Activated CD8-positive, alpha-beta T cell treated with anti-CD3 and anti-CD28 coated beads, Interleukin-2, amount 10 ng/mL, durations not matched to agents 7 days and 5 days (primary cell): ENCODE results near the gene CAMK2G. TPM values are rescaled to one million over a fixed set of nuclear protein-coding genes. Genes with fewer than 3 reads are reported as not detected.
A peak's percentile ranks its signal among the peaks of the same experiment; 100 is the strongest.

Experiments used
- ATAC-seq: fragments of 150-1000 bp; cut with Tn5 transposase; one replicate; pipeline ENCODE4 v1.10.0; 2021; ENCODE audit warnings: moderate library complexity
- CTCF ChIA-PET: fragments of 350-600 bp; sonication (Branson Sonifier 250); formaldehyde crosslinking; loops from one replicate; lab custom pipeline; 2021; ENCODE audit warnings: antibody characterized with exemption; lab: Charles Lee
- POLR2A ChIA-PET: fragments of 350-600 bp; sonication (Branson Sonifier 250); formaldehyde crosslinking; loops from one replicate; lab custom pipeline; 2021; ENCODE audit warnings: antibody characterized with exemption; lab: Charles Lee
- DNase-seq: peaks from one replicate; pipeline ENCODE4 v3.0.0-alpha.2; 2020
- H3K27ac Mint-ChIP-seq: one replicate; pipeline ENCODE4 v1.8.0; 2021; ENCODE audit warnings: mild to moderate bottlenecking, mixed read lengths
- H3K27me3 Mint-ChIP-seq: one replicate; pipeline ENCODE4 v1.8.0; 2021; ENCODE audit warnings: low read depth, mixed read lengths
- H3K36me3 Mint-ChIP-seq: one replicate; pipeline ENCODE4 v1.8.0; 2021; ENCODE audit warnings: low read depth, mixed read lengths
- H3K4me1 Mint-ChIP-seq: one replicate; pipeline ENCODE4 v1.8.0; 2021; ENCODE audit warnings: low read depth, mixed read lengths
- H3K4me3 Mint-ChIP-seq: one replicate; pipeline ENCODE4 v1.8.0; 2021; ENCODE audit warnings: mild to moderate bottlenecking, mixed read lengths
- H3K9me3 Mint-ChIP-seq: one replicate; pipeline ENCODE4 v1.8.0; 2022; ENCODE audit warnings: mixed read lengths; ENCODE audit not compliant: insufficient read depth
- total RNA-seq, 2 experiments: library from RNA; stranded (reverse); gene quantifications; one replicate each; pipeline ENCODE4 v1.2.3, GENCODE V29; 2021

Gene CAMK2G
- total RNA-seq, 2 experiments from 2014 or later, result 43.2 to 48.4 TPM

DNA sequence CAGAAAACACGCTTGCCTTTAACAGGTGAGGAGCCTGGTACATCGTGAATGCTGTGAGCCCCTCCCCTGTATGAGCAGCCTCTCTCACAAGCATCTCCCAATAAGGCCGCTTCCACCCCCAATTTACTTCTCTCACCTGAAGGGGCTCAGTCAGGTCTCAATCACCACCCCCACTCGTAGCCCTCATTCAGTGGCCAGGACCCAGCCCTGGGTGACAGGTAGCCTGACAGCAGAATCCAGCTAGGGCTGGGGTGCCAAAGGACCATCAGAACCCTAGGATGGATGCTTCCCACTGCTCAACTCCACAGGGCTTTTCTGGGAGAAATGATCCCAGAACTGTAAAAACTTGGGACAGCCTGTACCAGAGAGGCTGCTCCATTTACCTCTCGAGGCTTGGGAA is 56.5 kb downstream of the CAMK2G start:
- H3K36me3 Mint-ChIP-seq, result peaks cover 46% of the 10 kb centered on the region
- no peak for ATAC-seq
- POLR2A ChIA-PET, result no interaction called here

DNA sequence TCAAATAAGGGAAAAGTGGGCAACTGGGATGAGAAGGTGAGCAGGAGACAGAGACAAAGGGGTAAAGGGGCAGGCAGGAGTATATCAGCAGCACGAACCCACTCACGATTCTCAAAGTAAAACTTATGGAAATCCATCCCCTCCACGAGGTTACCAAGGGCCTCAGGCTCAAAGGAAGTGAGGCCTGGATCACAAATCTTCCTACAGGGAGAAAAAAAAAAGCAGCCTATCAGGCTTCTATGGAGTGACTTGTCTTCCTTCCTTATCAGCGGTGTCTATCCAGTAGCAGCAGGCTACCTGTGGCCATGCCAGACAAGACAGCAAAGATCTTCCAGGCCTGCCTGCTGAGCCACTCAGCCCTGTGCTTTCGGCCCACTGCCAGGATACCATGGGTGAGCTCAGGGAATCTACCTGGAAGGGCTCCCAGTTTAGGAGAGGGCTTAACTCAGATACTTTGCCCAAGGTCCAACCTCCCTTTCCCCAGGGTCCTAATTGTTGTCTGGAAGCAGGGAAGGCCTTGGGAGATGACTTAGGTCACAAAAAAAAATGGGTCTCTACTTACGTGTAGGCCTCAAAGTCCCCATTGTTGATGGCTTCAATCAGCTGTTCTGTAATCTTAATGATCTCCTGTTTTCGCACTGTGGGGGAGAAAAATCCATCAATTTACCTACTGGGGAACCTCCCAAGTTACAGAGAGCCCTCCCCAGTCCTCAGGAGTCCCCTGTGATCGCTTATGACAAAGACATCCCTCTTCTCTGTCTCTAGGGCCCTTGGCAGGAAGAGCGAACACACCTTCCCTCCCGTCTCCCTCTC is 57.2 kb downstream of the CAMK2G start:
- peaks cover 47% of the 10 kb centered on the region for H3K36me3 Mint-ChIP-seq

More for the DNA sequence above, 56.5 kb downstream of the CAMK2G start:
- Mint-ChIP-seq H3K27me3 (no peaks in the 10 kb centered on the region), H3K27ac (peak overlapping the region; percentile 15), H3K4me3 (no peak overlapping the region), H3K4me1 (no peaks in the 10 kb centered on the region), H3K9me3 (no peaks in the 10 kb centered on the region)
- no peak for DNase-seq
- CTCF ChIA-PET, result interaction anchor here (1.3 kb wide), 1 partner anchor 62 kb away, joined by 5 read pairs; no protein-coding TSS in a partner anchor

DNA sequence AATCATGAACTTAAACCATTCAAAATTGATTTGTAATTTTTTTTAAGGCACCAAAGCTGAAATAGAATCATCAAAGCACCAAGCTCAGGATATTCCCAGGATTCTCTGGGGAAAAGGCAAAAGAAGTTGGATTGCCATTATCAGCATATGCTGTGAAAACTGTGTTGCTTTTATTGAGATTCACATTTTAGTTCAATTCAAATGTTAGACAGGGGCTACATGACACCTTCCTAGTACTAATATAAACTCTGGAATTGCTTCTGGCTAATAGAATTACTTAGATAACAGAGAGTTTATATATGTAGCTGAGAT is 58.7 kb downstream of the CAMK2G start:
- Mint-ChIP-seq H3K27ac (no peak overlapping the region), H3K9me3 (no peaks in the 10 kb centered on the region), H3K4me1 (peaks cover 6% of the 10 kb centered on the region), H3K36me3 (peaks cover 42% of the 10 kb centered on the region), H3K27me3 (no peaks in the 10 kb centered on the region), H3K4me3 (no peak overlapping the region)
- no peak for DNase-seq
- CTCF ChIA-PET, result interaction anchor here (0.9 to 2.7 kb wide), 4 partner anchors 14 to 64 kb away, joined by 3 to 11 read pairs (median 4); a partner anchor contains a TSS
- ATAC-seq, result no peak
- POLR2A ChIA-PET, result no interaction called here

More for the DNA sequence above, 57.2 kb downstream of the CAMK2G start:
- CTCF ChIA-PET, result interaction anchor here (0.8 kb wide), 1 partner anchor 35 kb away, joined by 3 read pairs; the partner anchor contains the start of gene CHCHD1
- no peak for DNase-seq
- Mint-ChIP-seq H3K4me1 (peaks cover 4% of the 10 kb centered on the region), H3K27ac (peak overlapping the region; percentile 48), H3K27me3 (no peaks in the 10 kb centered on the region), H3K4me3 (no peak overlapping the region), H3K9me3 (no peaks in the 10 kb centered on the region)
- no peak for ATAC-seq
- POLR2A ChIA-PET, result no interaction called here

DNA sequence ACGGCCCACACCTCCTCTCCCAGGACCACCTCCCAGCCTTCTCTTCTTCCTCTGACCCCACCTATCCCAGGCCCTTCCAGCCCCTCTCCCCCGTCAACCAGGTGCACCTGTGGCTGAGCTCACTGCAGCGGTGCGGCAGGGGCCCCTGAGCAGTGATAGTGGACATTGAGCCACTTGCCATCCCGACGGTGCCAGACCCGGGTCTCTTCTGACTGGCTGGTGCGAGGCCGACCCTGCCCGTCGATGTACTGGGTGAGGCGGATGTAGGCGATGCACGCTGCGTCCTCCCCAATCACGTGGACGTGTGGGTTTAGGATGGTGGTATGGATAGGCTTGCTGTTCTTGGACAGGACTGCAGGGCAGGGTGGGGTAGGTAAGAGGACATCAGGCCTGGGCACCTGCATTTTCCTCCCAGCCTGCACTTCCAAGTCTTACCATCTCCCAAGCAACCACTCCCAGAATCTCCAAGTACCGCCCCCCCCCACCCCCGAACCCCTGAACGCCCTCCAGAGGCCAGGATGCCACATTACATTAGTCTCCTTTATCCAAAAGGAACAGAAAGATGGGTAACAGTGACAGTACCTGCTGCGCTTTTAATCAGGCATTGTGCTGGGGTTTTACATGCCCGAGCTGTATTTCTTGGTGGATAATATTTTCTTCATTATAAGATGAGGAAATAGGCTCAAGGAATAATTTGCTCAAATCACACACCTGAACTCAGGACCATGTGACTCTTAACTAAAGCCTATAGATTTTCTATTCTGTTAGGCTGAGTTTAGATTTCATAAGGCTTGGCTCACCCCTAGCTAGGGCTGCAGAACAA is 59.2 kb downstream of the CAMK2G start:
- H3K36me3 Mint-ChIP-seq, result peaks cover 45% of the 10 kb centered on the region
- no peak overlapping the region for H3K27ac Mint-ChIP-seq
- H3K27me3 Mint-ChIP-seq, result no peaks in the 10 kb centered on the region
- DNase-seq (no peak), ATAC-seq (no peak)
- no peaks in the 10 kb centered on the region for H3K9me3 Mint-ChIP-seq
- H3K4me1 Mint-ChIP-seq, result peaks cover 10% of the 10 kb centered on the region
- ChIA-PET POLR2A (no interaction called here), CTCF (interaction anchor here (0.9 to 2.7 kb wide), 4 partner anchors 15 to 65 kb away, joined by 3 to 11 read pairs (median 4); a partner anchor contains a TSS)
- H3K4me3 Mint-ChIP-seq, result no peak overlapping the region

DNA sequence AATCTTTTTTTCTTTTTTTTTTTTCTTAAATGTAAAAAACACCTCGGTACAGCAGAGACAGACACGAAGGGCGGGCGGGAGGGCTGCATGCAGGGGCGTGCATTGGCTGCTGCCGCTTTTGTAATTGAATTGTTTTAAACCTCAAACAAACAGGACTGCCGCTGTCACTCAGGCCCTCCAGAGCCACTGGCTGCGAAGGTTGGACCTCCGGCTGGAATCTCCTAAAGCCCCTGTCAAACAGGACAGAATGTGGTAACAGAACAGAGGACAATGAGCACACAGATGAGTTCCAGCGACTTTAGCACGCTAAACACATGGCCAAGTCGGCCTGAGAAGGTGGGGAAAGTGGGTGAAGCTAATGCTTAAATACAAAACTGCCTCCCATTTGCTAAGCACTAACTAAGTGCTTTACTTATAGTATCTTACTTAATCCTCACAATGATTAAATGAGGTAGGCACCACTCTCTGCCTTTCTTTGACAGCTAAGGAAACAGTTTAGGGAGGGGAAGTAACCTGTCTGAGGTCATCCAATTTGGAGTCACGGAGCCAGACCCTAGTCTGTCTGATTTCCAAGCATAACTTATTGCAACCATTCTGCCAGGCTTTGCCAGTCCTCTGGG is 60.0 kb downstream of the CAMK2G start:
- Mint-ChIP-seq H3K9me3 (no peaks in the 10 kb centered on the region), H3K27me3 (no peaks in the 10 kb centered on the region), H3K27ac (no peak overlapping the region), H3K36me3 (peaks cover 45% of the 10 kb centered on the region), H3K4me3 (no peak overlapping the region), H3K4me1 (peaks cover 18% of the 10 kb centered on the region)
- ChIA-PET CTCF (interaction anchor here (2.7 kb wide), 1 partner anchor 65 kb away, joined by 11 read pairs; no protein-coding TSS in a partner anchor), POLR2A (no interaction called here)
- no peak for ATAC-seq
- no peak for DNase-seq

DNA sequence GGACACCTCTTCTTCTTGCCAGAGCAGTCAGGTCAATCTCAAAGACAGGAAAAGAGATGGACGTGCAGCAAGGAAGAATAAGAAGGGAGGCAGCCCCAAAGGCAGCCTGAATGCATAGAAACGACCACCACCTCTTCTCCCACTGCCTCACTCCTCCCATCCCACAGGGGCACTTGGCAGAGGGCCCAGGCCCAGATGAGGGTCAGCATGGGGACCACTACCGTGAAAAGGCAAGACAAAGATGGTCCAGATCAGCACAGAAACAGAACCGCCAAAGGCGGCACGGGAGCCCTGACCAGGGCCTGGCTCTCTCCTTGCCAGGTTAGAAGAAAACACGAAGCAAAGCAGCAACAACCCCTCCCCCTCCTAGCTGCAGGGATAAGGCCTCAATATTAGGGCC is 61.0 kb downstream of the CAMK2G start:
- Mint-ChIP-seq H3K36me3 (peaks cover 56% of the 10 kb centered on the region), H3K4me1 (peaks cover 28% of the 10 kb centered on the region), H3K9me3 (no peaks in the 10 kb centered on the region), H3K27ac (no peak overlapping the region), H3K27me3 (no peaks in the 10 kb centered on the region), H3K4me3 (no peak overlapping the region)
- DNase-seq, result no peak
- no peak for ATAC-seq
- ChIA-PET POLR2A (no interaction called here), CTCF (no interaction called here)

DNA sequence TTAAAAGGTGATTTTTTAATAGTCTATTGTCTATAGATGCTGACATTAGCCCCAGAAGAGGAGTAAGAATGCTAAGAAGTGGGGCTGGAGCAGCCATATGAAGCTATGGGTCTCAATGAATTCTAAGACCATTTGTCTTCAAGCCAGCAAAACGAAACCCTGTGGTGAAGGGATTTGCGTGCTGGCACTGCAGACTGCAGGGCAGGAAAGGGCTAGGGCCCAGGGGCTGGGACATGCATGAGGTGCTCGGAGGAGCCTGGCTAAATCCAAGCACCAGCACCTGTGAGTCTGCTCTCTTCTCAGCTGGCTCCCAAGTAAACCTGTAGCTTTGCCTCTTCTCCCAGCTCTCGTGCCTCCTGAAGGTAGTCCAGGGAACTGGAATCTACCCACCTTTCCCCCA is 61.7 kb downstream of the CAMK2G start:
- ChIA-PET POLR2A (interaction anchor here (1.0 kb wide), 1 partner anchor 13 kb away, joined by 3 read pairs; no protein-coding TSS in a partner anchor), CTCF (interaction anchor here (1.1 kb wide), 1 partner anchor 37 kb away, joined by 5 read pairs; no protein-coding TSS in a partner anchor)
- H3K27ac Mint-ChIP-seq, result no peak overlapping the region
- no peaks in the 10 kb centered on the region for H3K9me3 Mint-ChIP-seq
- no peaks in the 10 kb centered on the region for H3K27me3 Mint-ChIP-seq
- DNase-seq (no peak), ATAC-seq (no peak)
- peaks cover 59% of the 10 kb centered on the region for H3K36me3 Mint-ChIP-seq
- H3K4me1 Mint-ChIP-seq, result peaks cover 34% of the 10 kb centered on the region
- H3K4me3 Mint-ChIP-seq, result peak overlapping the region; percentile 42

DNA sequence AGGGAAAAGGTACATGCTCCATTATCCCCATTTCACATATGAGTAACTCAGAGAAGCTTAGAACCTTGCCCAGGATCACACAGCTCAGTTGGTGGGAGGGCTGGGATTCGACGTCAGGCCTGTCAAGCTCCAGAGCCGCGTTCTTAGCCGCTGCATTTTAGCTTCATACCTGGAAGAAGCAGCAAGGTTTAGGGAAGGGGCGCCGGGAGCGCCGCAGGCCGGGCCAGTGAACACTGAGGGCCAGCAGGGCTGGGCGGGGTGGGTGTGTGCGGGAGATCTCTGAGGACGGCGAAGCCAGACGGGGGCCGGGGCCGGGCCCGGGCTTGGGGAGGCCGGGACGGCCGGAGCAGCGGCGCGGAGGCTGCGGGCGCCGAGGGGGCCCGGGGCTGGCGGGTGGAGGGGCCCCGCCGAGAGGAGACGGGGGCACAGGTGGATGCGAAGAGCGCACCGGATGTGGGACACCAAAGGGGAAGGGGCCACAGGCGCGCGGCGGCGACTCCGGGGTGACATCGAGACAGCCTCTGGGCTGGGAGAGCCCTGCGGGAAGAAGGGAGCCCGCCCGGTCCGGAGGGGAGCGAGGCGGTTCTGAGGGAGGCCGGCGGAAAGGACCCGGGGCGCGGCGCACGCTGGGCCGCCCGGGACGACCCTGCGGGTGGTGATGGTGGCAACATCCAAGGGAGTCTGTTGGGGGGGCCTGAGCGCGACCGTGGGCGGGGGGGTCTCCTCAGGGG is 63.5 kb downstream of the CAMK2G start:
- ChIA-PET POLR2A (interaction anchor here (0.6 to 3.1 kb wide), 13 partner anchors 12 to 339 kb away, joined by 3 to 24 read pairs (median 5); partner anchors contain the start of genes ADK, AP3M1, CHCHD1 and SEC24C), CTCF (interaction anchor here (1.3 to 3.1 kb wide), 7 partner anchors 12 to 68 kb away, joined by 4 to 22 read pairs (median 6); partner anchors contain the start of gene CHCHD1)
- no peaks in the 10 kb centered on the region for H3K9me3 Mint-ChIP-seq
- DNase-seq, result peak; percentile 71
- H3K4me3 Mint-ChIP-seq, result peak overlapping the region; percentile 92
- H3K36me3 Mint-ChIP-seq, result peaks cover 68% of the 10 kb centered on the region
- ATAC-seq, result peak; percentile 37
- H3K27me3 Mint-ChIP-seq, result no peaks in the 10 kb centered on the region
- peaks cover 48% of the 10 kb centered on the region for H3K4me1 Mint-ChIP-seq
- peak overlapping the region; percentile 93 for H3K27ac Mint-ChIP-seq

DNA sequence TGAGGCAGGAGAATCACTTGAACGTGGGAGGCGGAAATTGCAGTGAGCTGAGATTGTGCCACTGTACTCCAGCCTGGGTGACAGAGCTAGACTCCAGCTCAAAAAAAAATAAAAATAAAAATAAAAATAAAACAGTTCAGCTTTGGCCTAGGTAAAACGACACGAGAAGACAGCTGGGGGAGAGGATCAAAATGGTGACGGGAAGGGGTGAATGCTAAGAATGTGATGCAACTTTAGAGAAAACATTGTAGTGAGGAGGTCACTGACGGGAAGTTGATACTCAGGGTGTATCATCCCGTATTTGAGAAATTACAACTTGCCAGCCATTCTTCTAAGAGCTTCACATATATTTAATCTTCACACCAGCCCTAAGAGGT is 64.0 kb downstream of the CAMK2G start:
- Mint-ChIP-seq H3K27ac (peak overlapping the region; percentile 93), H3K4me1 (peaks cover 52% of the 10 kb centered on the region), H3K27me3 (no peaks in the 10 kb centered on the region), H3K4me3 (peak overlapping the region; percentile 92), H3K9me3 (no peaks in the 10 kb centered on the region), H3K36me3 (peaks cover 69% of the 10 kb centered on the region)
- ChIA-PET POLR2A (interaction anchor here (0.6 to 3.1 kb wide), 13 partner anchors 12 to 340 kb away, joined by 3 to 24 read pairs (median 5); partner anchors contain the start of genes ADK, AP3M1, CHCHD1 and SEC24C), CTCF (interaction anchor here (1.3 to 3.1 kb wide), 8 partner anchors 12 to 69 kb away, joined by 4 to 22 read pairs (median 6); partner anchors contain the start of gene CHCHD1)
- no peak for ATAC-seq
- DNase-seq, result peak; percentile 41

DNA sequence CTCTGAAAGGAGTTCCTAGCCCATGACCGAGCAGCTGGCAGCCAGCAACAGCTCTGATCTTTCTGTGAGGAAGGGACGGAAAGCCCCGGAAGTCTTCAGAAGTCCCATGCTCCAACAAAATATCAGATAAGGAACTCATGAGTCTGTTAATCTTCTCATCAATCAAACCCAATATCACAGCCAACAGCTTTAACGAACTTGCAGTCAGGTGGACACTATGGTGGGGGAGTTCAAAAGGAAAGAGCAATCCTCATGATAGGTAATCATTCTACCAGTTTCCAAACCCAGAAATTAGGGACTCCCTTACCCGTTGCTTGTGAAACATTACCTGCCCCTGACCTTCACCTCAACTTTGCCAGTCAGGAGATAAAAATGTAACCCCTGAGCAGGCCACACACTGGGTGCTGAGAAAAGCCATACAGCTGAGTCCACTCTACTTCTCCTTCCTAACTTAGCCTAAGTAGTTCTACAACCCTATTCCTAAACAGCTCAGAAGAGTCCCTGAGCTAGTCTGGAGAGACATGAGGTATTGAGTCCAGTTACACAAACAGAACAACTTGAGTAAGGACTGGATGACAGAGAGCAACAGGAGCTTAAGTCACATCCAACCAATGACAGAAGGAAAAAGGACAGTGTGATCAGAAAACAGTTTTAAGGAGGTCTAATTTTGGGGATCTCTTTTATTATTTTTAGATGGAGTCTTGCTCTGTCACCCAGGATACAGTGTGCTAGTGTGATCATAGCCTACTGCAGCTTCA is 65.1 kb downstream of the CAMK2G start:
- POLR2A ChIA-PET, result interaction anchor here (0.8 to 3.1 kb wide), 9 partner anchors 20 to 341 kb away, joined by 3 to 24 read pairs (median 5); partner anchors contain the start of genes ADK, AP3M1, CHCHD1 and SEC24C
- no peak for DNase-seq
- Mint-ChIP-seq H3K27ac (peak overlapping the region; percentile 72), H3K9me3 (no peaks in the 10 kb centered on the region), H3K4me3 (peak overlapping the region; percentile 92), H3K27me3 (no peaks in the 10 kb centered on the region), H3K4me1 (peaks cover 54% of the 10 kb centered on the region), H3K36me3 (peaks cover 64% of the 10 kb centered on the region)
- CTCF ChIA-PET, result interaction anchor here (0.6 to 3.1 kb wide), 10 partner anchors 11 to 1401 kb away, joined by 3 to 22 read pairs (median 4); partner anchors contain the start of gene CHCHD1
- no peak for ATAC-seq
